ENCODE measurements around the gene CIDEC. TPM values are rescaled to one million over a fixed set of nuclear protein-coding genes. Genes with fewer than 3 reads are reported as not detected.
A peak's percentile ranks its signal among the peaks of the same experiment; 100 is the strongest.
"Not testable (repeated sequence)": the region's sequence is repeated elsewhere in the genome, so short reads cannot be mapped to it uniquely, and the experiment has no call there.

CIDEC gene
- total and polyA plus RNA-seq, 4 donors, result 0.28 to 4.2 (median 0.59) TPM; not detected in 1

GRCh38 chr3:9851926-9852325, 28.1 kb downstream of the CIDEC start:
- not testable (repeated sequence) for H3K27ac ChIP-seq (ENCODE audit: low read depth in 1 of 2, low read length in 2 of 2); H3K9me3 ChIP-seq (ENCODE audit: control insufficient read depth in 4 of 4, low read length in 3 of 4); DNase-seq (ENCODE audit: low spot score); H3K9ac ChIP-seq (ENCODE audit: low read depth in 1 of 2, low read length in 2 of 2); H3K27me3 ChIP-seq (ENCODE audit: control insufficient read depth in 4 of 4, insufficient read depth in 4 of 4, low read length in 3 of 4); H3K36me3 ChIP-seq (ENCODE audit: control insufficient read depth in 4 of 4, insufficient read depth in 3 of 4, low read depth in 1 of 4, low read length in 3 of 4); H3K4me3 ChIP-seq (ENCODE audit: low read depth in 1 of 3, low read length in 3 of 3)
- TF ChIP-seq RXRA (IDR thresholded peaks at IDR 0.05) (peak; percentile 67 to 69), HNF4A (conservative IDR thresholded peaks at IDR 0.05) (peak in 1 of 2 donors; percentile 36), YY1 (IDR thresholded peaks at IDR 0.05) (peak; percentile 37), RAD21 (IDR thresholded peaks at IDR 0.05) (peak in 1 of 2 donors; percentile 19)
- H3K4me1 ChIP-seq (ENCODE audit: control insufficient read depth in 4 of 4, insufficient read depth in 4 of 4, low read length in 3 of 4), result peaks cover 0 to 17% (median 12%) of the 10 kb centered on the region in 4 donors
- 40% methylated on average over 6 of the region's 6 CpGs for WGBS

- 95% methylated on average over 6 of the region's 6 CpGs for WGBS
Observed at GRCh38 chr3:9851383-9851782, 28.7 kb downstream of the CIDEC start.

GRCh38 chr3:9848860-9849259, 31.2 kb downstream of the CIDEC start:
- H3K9ac ChIP-seq (ENCODE audit: low read depth in 1 of 2, low read length in 2 of 2); DNase-seq (ENCODE audit: low spot score); H3K9me3 ChIP-seq (ENCODE audit: control insufficient read depth in 4 of 4, low read length in 3 of 4); H3K27ac ChIP-seq (ENCODE audit: low read depth in 1 of 2, low read length in 2 of 2); H3K36me3 ChIP-seq (ENCODE audit: control insufficient read depth in 4 of 4, insufficient read depth in 3 of 4, low read depth in 1 of 4, low read length in 3 of 4); H3K4me3 ChIP-seq (ENCODE audit: low read depth in 1 of 3, low read length in 3 of 3); H3K27me3 ChIP-seq (ENCODE audit: control insufficient read depth in 4 of 4, insufficient read depth in 4 of 4, low read length in 3 of 4): not testable (repeated sequence)
- TF ChIP-seq RAD21 (IDR thresholded peaks at IDR 0.05) (peak; percentile 73 to 79), CTCF (IDR thresholded peaks at IDR 0.05; ENCODE audit: low read depth, low read length, missing input control) (peak; percentile 40)
- WGBS, result 17% methylated on average over 4 of the region's 4 CpGs
- H3K4me1 ChIP-seq (ENCODE audit: control insufficient read depth in 4 of 4, insufficient read depth in 4 of 4, low read length in 3 of 4), result peaks cover 0 to 20% (median 16%) of the 10 kb centered on the region in 4 donors

More at GRCh38 chr3:9851383-9851782, 28.7 kb downstream of the CIDEC start:
- H3K27ac ChIP-seq (ENCODE audit: low read depth in 1 of 2, low read length in 2 of 2); DNase-seq (ENCODE audit: low spot score); H3K36me3 ChIP-seq (ENCODE audit: control insufficient read depth in 4 of 4, insufficient read depth in 3 of 4, low read depth in 1 of 4, low read length in 3 of 4); H3K4me3 ChIP-seq (ENCODE audit: low read depth in 1 of 3, low read length in 3 of 3); H3K9me3 ChIP-seq (ENCODE audit: control insufficient read depth in 4 of 4, low read length in 3 of 4); H3K9ac ChIP-seq (ENCODE audit: low read depth in 1 of 2, low read length in 2 of 2); H3K27me3 ChIP-seq (ENCODE audit: control insufficient read depth in 4 of 4, insufficient read depth in 4 of 4, low read length in 3 of 4): not testable (repeated sequence)
- peaks cover 0 to 17% (median 12%) of the 10 kb centered on the region in 4 donors for H3K4me1 ChIP-seq (ENCODE audit: control insufficient read depth in 4 of 4, insufficient read depth in 4 of 4, low read length in 3 of 4)

GRCh38 chr3:9847870-9848269, 32.2 kb downstream of the CIDEC start:
- H3K9ac ChIP-seq (ENCODE audit: low read depth in 1 of 2, low read length in 2 of 2); H3K4me3 ChIP-seq (ENCODE audit: low read depth in 1 of 3, low read length in 3 of 3); H3K36me3 ChIP-seq (ENCODE audit: control insufficient read depth in 4 of 4, insufficient read depth in 3 of 4, low read depth in 1 of 4, low read length in 3 of 4); H3K9me3 ChIP-seq (ENCODE audit: control insufficient read depth in 4 of 4, low read length in 3 of 4); DNase-seq (ENCODE audit: low spot score); H3K27me3 ChIP-seq (ENCODE audit: control insufficient read depth in 4 of 4, insufficient read depth in 4 of 4, low read length in 3 of 4); H3K27ac ChIP-seq (ENCODE audit: low read depth in 1 of 2, low read length in 2 of 2): not testable (repeated sequence)
- 77% methylated on average over 9 of the region's 9 CpGs for WGBS
- H3K4me1 ChIP-seq (ENCODE audit: control insufficient read depth in 4 of 4, insufficient read depth in 4 of 4, low read length in 3 of 4), result peaks cover 2 to 26% (median 21%) of the 10 kb centered on the region in 4 donors

GRCh38 chr3:9846931-9847488, 33.0 kb downstream of the CIDEC start:
- Histone ChIP-seq H3K9me3 (ENCODE audit: control insufficient read depth in 4 of 4, low read length in 3 of 4) (no peaks in the 10 kb centered on the region), H3K27me3 (ENCODE audit: control insufficient read depth in 4 of 4, insufficient read depth in 4 of 4, low read length in 3 of 4) (no peaks in the 10 kb centered on the region), H3K9ac (ENCODE audit: low read depth in 1 of 2, low read length in 2 of 2) (no peak overlapping the region), H3K4me3 (ENCODE audit: low read depth in 1 of 3, low read length in 3 of 3) (no peak overlapping the region), H3K27ac (ENCODE audit: low read depth in 1 of 2, low read length in 2 of 2) (no peak overlapping the region), H3K36me3 (ENCODE audit: control insufficient read depth in 4 of 4, insufficient read depth in 3 of 4, low read depth in 1 of 4, low read length in 3 of 4) (peaks cover 0 to under 1% (median 0%) of the 10 kb centered on the region in 4 donors), H3K4me1 (ENCODE audit: control insufficient read depth in 4 of 4, insufficient read depth in 4 of 4, low read length in 3 of 4) (peaks cover 2 to 28% (median 21%) of the 10 kb centered on the region in 4 donors)
- WGBS, result 95% methylated on average over 6 of the region's 6 CpGs
- no peak for DNase-seq (ENCODE audit: low spot score)
- TF ChIP-seq REST (IDR thresholded peaks at IDR 0.05) (no peak), FOXA2 (IDR thresholded peaks at IDR 0.05) (no peak), MAX (IDR thresholded peaks at IDR 0.05) (no peak), TAF1 (conservative IDR thresholded peaks at IDR 0.05) (no peak), CTCF (IDR thresholded peaks at IDR 0.05; ENCODE audit: low read depth, low read length, missing input control) (no peak), NR2F2 (IDR thresholded peaks at IDR 0.05) (no peak)

All from liver (tissue), 9 donors.